ENCODE data around the gene STX10.
"Not testable (repeated sequence)": the region's sequence is repeated elsewhere in the genome, so short reads cannot be mapped to it uniquely, and the experiment has no call there.

STX10 gene

GRCh38 chr19:13164343-13165161, 14.4 kb upstream of the STX10 start:
- no peak for DNase-seq (ENCODE audit: low read depth in 2 of 2)

- DNase-seq (ENCODE audit: low read depth in 2 of 2) = peak in 1 of 2 donors; percentile 51
Measured at GRCh38 chr19:13163609-13164342, 13.6 kb upstream of the STX10 start.

GRCh38 chr19:13162724-13163608, 12.8 kb upstream of the STX10 start:
- peak; percentile 86 to 91 for DNase-seq (ENCODE audit: low read depth in 2 of 2)

- no peak for DNase-seq (ENCODE audit: low read depth in 2 of 2)
Measured at GRCh38 chr19:13160557-13160956, 10.4 kb upstream of the STX10 start.

- no peak for DNase-seq (ENCODE audit: low read depth in 2 of 2)
Measured at GRCh38 chr19:13159713-13160112, 9.5 kb upstream of the STX10 start.

- peak in 1 of 2 donors; percentile 49 for DNase-seq (ENCODE audit: low read depth in 2 of 2)
Measured at GRCh38 chr19:13155472-13156359, 5.5 kb upstream of the STX10 start.

GRCh38 chr19:13154911-13155471, 4.8 kb upstream of the STX10 start:
- DNase-seq (ENCODE audit: low read depth in 2 of 2) = peak; percentile 73 to 80

- peak in 1 of 2 donors; percentile 64 for DNase-seq (ENCODE audit: low read depth in 2 of 2)
Measured at GRCh38 chr19:13154241-13154778, 4.1 kb upstream of the STX10 start.

- DNase-seq (ENCODE audit: low read depth in 2 of 2) = no peak
Measured at GRCh38 chr19:13153569-13154240, 3.5 kb upstream of the STX10 start.

- peak; percentile 95 to 97 for DNase-seq (ENCODE audit: low read depth in 2 of 2)
Measured at GRCh38 chr19:13152974-13153568, 2.9 kb upstream of the STX10 start.

GRCh38 chr19:13152356-13152973, 2.3 kb upstream of the STX10 start:
- DNase-seq (ENCODE audit: low read depth in 2 of 2) = no peak

- peak; percentile 92 to 95 for DNase-seq (ENCODE audit: low read depth in 2 of 2)
Measured at GRCh38 chr19:13151605-13152355, 1.6 kb upstream of the STX10 start.

GRCh38 chr19:13150931-13151604, 893 bp upstream of the STX10 start:
- DNase-seq (ENCODE audit: low read depth in 2 of 2) = no peak

GRCh38 chr19:13149628-13150186, 468 bp downstream of the STX10 start:
- DNase-seq (ENCODE audit: low read depth in 2 of 2) = no peak

GRCh38 chr19:13149173-13149627, 975 bp downstream of the STX10 start:
- not testable (repeated sequence) for DNase-seq (ENCODE audit: low read depth in 2 of 2)

GRCh38 chr19:13146763-13147563, 3.2 kb downstream of the STX10 start:
- no peak for DNase-seq (ENCODE audit: low read depth in 2 of 2)

Measured in stimulated activated CD4-positive, alpha-beta T cell treated with anti-CD3 and anti-CD28 coated beads, Interleukin-15, amount 100 ng/mL, for 48 hours (primary cell).